ENCODE measurements around the gene KRT1.

The KRT1 gene

DNA sequence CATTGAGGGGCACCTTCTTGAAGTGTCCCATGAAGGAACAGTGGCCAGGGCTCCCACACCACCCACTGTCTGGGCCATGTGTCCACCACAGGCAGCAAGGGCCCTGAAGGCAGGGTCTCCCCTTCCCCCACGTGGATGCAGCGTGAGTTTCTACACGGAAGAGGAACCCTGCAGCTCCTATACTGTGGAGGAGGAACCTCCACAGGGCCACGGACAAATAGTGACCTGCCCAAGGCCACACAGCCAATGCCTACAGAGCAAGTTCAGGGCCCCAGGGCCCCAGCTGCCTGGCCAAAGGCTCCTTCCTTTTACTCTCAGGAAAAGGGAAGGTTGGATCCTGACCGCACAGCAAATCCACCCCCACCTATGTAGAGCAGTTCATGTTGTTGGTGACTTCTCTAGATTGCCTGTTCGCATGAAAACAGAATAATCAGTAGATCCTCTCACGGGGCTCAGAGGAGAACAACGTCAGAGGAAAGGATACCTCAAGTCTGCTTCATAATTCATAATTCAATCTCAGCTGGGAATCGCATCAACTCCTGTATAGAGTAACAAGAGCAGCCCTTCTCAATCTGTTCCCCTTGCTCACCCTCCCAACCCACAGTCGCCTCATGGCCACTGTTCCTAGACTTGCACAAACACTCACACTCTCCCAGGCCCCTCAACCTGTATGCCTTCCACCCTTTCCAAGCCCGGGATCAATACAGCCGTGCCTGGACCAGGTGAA lies 50.8 kb downstream of the KRT1 start:
- CTCF ChIA-PET, result no interaction called here
- POLR2A ChIA-PET, result no interaction called here
- no peak for DNase-seq (ENCODE audit: extremely low spot score)
- TF ChIP-seq, protein P1, sequence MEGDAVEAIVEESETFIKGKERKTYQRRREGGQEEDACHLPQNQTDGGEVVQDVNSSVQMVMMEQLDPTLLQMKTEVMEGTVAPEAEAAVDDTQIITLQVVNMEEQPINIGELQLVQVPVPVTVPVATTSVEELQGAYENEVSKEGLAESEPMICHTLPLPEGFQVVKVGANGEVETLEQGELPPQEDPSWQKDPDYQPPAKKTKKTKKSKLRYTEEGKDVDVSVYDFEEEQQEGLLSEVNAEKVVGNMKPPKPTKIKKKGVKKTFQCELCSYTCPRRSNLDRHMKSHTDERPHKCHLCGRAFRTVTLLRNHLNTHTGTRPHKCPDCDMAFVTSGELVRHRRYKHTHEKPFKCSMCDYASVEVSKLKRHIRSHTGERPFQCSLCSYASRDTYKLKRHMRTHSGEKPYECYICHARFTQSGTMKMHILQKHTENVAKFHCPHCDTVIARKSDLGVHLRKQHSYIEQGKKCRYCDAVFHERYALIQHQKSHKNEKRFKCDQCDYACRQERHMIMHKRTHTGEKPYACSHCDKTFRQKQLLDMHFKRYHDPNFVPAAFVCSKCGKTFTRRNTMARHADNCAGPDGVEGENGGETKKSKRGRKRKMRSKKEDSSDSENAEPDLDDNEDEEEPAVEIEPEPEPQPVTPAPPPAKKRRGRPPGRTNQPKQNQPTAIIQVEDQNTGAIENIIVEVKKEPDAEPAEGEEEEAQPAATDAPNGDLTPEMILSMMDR (IDR thresholded peaks at IDR 0.05; ENCODE audit: control extremely low read depth, extremely low read depth, low read depth, missing control alignments), result no peak

DNA sequence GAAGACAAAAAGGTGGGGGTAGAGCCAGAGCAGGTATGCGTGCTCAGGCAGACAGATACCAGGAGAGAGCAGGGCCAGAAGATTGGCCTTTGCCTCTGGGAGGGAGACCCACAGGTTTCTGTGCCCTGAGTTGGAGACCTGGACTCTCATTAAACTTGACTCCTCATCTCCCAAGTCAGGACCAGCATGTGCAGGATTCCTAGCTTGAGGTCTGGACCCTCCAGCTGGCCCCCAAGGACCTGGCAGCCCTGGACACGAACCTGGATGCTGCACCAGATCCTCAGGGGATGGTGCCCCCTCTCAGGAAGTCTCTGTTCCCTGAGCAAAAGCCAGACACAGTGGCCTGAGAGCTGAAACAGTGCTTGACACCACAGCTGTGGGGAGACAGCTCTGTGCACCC lies 51.4 kb downstream of the KRT1 start:
- DNase-seq (ENCODE audit: extremely low spot score), result no peak
- CTCF ChIA-PET, result no interaction called here
- TF ChIP-seq, protein P1 (IDR thresholded peaks at IDR 0.05; ENCODE audit: control extremely low read depth, extremely low read depth, low read depth, missing control alignments), result no peak
- POLR2A ChIA-PET, result no interaction called here

DNA sequence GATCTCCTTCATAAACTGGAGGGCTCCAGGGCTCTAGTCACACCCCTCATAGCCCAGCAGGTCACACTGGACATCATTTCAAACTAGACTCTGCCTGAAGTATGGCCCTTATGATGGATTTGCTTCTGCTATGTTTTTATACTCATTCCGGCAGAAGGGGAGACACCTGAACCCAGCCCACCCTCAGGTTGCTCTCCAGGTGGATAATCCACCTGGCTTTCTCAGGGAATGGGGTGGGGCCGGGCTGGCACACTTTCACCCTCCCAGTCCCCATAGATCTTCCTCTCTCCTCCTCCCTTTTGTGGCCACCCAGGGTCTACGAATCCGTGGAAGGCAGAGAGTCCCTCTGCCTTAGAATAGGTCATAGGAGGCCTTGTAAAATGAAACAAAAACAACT lies 52.1 kb downstream of the KRT1 start:
- DNase-seq (ENCODE audit: extremely low spot score), result no peak
- ChIA-PET CTCF (no interaction called here), POLR2A (no interaction called here)
- TF ChIP-seq, protein P1 (IDR thresholded peaks at IDR 0.05; ENCODE audit: control extremely low read depth, extremely low read depth, low read depth, missing control alignments), result no peak

DNA sequence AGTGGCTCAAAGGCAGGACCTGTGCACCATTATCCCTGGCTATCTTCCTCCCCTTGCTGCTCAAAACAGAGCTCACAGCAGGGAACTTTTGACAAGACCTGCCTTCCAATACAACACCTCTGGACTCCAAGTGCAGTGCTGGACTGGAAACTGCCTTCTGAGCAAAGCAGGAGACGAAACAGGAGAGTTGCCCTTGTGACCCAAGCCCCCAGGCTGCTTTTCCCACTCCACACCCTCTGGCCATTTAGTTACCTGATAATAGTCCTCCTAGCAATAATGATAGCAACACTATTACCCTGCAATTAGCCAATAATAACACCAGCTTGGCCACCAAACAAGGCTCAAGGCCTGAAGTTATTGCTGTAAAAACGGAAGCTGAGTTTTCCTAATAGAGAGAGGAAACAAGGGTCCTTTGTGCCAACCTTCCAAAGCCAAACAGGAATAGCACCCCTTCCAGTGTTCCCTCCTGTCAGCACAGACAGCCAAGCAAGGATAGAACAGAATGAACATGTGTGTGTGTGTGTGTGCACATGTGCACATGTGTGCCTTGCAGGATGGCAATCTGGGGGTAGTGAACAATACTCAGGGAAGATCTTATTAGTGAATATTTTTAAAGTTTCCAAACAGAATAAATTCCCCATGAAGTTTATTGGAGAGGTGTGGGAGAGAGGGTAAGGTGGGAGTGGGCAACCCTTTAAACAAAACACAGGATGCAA lies 52.7 kb downstream of the KRT1 start:
- no peak for DNase-seq (ENCODE audit: extremely low spot score)
- CTCF ChIA-PET, result interaction anchor here (1.0 kb wide), 1 partner anchor 17 kb away, joined by 5 read pairs; no protein-coding TSS in a partner anchor
- POLR2A ChIA-PET, result no interaction called here
- TF ChIP-seq, protein P1 (IDR thresholded peaks at IDR 0.05; ENCODE audit: control extremely low read depth, extremely low read depth, low read depth, missing control alignments), result no peak
